GM18499 (cell line): ENCODE measurements around the gene FAM120B.

Source experiments
- ATAC-seq: cut with Tn5 transposase; IDR thresholded peaks from one replicate; pipeline ENCODE4 v1.9.1; 2021; ENCODE audit warnings: moderate number of reproducible peaks; ENCODE audit not compliant: insufficient read depth, unreplicated experiment

FAM120B gene

DNA sequence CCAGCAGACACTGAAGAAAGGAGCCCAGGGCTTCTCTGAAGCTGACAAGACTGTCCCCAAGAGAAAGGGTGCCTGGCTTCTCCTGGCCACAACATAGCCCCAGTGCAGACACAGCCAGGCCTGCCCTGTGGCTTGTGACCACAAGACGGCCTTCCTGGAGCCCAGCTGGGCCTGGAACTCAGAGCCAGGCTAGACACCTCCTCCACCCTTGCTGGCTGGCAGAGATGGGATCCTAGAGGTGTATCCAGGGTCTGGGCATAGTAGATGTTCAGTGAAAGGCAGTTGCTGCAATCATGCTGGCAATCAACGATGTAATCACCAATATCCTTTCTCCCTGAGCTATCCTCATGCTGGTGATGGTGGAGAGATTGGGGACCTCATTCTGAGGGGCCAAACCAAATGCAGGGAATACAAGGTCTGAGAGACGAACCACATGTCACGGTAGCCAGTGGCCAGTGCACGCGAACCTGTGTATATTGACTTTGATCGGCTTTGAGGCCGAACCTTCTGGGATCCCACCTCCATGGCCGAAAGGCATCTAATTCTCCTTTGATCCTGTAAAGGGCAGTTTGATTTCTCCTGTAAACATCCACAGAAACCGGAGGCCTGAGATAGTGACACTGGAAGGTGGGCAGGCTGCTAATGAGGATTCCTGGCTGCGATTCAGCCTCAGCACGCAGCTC lies 131.3 kb downstream of the FAM120B start:
- ATAC-seq, result no peak

DNA sequence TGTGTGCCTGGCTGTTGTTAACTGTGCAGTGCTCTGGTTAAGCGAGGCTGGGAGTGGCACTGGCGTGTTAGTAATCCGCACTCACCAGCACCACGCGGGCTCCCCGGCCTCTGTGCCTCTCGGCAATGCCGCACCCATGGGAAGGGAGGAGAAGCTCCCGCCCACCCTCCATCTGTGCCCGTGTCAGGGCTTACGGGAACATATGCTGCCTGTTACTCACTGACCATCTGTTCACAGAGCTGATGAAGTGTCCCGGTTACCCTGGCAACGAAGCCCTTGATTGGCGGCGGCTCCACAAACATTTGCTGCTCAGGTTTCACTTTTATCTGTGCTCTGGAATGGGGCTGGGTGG lies 131.8 kb downstream of the FAM120B start:
- ATAC-seq, result peak; percentile 55

DNA sequence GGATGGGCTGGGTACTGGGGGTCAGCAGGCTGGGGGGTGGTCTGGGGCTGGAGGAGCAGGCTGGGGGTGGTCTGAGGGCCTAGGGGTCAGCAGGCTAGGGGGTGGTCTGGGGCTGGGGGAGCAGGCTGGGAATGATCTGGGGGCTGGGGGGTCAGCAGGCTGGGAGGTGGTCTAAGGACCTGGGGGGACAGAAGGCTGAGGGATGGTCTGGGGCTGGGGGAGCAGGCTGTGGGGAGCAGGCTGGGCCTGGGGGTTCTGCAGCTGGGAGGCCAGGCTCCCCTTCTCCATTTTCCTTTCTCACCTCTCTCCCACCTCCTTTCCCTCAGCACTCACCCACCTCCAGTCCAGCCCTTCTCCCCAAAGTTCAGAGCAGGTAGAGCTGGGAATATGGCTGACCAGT lies 132.3 kb downstream of the FAM120B start:
- ATAC-seq, result no peak

DNA sequence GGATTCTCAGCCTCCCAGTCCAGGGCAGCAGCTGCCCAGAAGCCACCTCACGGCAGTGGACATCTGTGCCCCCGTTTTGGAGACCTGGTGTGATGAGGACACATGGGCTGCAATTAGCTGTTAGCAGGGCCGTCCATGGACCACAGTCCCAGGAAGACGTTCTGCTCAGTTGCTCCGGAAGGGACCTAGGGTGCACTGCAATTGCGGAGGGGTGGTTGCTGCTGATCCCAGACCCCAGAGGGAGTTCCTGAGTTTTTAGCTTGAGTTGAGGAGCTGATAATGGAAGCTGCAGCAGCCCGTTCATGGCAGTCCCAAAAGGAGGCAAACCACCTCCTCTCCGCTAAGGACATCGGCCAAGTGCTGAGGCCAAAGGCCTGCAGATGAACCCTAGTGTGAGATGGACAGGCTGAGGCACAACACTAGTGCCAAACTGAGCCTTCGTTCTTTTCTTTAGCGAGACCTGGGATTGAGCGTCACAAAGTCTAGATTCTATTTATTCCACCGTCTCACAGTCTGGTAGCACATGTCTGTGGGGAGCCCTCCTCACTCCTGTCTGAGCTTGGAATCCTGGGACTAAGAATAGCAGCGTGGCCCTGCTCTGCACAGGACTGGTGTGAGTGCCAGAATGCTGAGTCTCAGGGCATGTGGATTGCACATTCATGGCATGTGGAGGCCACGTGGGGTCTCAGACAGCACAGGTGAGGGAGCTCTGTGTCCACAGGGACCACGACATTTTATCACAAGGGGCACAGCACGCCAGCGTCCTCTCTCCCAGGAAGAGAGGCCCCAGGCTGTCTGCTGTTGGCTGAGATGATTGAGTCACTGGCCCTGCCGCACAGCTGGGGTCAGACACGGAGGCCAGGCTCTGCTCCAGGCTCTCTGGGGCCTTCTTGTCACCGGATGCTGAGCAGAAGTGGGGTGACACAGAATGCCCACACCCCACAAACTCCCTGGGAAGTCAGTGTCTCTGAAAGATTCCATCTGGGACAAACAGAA lies 133.1 kb downstream of the FAM120B start:
- no peak for ATAC-seq

DNA sequence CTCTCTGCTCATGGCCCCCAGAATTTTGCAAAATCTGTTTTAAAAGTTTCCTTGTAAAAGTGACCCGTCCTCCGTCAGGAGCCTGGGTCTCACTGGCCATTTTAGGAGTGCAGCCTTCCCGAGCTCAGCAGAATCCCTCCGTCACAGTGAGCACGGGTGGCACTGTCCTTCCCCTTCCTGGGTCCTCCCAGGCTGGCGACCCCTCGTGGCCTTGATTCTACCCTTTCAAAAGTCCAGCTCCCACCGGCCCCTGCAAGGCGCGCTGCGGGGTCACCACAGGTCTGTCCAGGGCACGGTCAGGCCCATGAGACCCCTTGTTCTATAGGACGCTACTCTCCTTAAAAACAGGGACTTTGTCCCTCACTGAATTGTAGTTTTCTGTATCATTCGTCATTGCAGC lies 133.9 kb downstream of the FAM120B start:
- no peak for ATAC-seq

DNA sequence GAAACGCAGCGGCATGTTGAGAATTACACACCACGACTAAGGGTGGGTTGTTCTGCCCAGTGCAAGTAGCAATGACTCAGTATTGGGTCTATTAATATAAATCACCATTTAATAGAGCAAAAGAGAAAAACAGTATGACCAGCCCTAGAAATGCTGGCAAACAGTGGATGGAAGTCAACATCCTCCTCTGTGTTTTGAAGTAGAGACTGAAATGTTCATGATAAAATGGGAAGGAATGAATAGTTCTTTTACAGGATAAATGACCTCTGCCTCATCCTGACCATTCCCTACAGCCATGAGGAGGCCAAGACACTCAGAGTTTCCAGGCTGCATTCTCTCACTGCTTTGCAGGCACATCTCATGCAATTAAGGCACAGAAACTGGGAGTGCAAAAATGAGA lies 134.8 kb downstream of the FAM120B start:
- no peak for ATAC-seq

DNA sequence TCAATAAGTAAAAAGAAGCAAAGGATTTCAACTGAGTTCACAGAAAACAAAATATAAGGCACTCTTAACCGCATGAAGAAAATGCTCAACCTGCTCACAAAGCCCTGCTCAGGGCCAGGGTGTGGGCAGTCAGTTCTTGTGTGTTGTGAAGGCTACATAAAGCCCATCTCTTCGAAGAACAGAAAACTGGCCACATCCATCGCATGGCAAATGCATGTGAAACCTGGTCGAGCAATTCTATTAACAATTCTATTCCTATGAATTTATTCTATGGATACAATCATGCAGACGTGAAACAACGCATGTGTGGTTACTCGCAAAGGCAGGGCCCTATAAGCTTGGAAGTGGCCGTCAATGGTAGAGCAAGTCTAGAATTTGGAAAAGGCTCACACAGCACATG lies 136.0 kb downstream of the FAM120B start:
- no peak for ATAC-seq

DNA sequence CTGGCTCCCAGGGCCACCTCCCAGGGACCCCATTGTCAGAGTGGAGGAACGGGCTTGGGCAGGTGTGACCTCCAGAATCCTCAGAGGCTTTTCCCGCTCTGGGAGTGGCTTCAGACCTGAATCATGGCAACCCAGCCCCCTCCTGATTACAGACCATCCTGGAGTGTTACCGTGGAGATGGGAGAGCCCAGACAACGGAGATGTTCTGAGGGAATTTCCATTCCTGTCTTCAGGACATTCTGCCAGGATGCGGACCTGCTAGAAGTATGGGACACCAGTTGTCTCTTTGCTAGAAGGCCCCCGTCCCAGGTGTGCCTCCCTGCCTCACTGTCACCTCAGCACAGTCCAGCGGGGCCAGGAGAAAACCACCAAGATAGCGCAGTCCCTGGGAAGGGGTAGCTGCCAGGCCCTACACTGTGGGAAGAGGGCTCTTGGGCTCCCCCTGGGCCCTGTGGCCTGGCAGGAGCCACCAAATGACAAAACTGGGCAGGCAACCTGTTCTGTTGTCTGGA lies 136.6 kb downstream of the FAM120B start:
- no peak for ATAC-seq

DNA sequence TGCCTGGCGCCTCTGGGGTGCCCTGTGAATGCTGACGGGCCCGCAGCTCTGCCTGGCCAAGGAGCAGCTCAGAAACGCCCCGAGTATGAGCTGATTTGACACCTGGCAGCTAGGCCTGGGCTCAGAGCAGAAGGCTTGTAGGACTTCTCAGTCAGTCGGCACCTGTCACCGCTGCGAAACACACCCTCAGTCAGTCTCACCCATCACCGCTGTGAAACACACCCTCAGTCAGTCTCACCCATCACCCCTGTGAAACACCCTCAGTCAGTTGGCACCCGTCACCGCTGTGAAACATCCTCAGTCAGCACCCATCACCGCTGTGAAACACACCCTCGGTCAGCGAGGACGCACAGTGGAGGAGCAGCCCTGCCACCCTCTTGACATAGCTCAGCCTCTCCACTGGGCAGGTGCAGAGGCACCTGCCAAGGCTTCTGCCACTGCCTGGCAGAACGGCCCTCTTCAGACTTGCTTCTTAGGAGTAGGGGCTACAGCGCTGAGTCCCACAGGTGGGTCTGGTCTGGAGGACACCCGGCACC lies 137.6 kb downstream of the FAM120B start:
- ATAC-seq, result no peak

DNA sequence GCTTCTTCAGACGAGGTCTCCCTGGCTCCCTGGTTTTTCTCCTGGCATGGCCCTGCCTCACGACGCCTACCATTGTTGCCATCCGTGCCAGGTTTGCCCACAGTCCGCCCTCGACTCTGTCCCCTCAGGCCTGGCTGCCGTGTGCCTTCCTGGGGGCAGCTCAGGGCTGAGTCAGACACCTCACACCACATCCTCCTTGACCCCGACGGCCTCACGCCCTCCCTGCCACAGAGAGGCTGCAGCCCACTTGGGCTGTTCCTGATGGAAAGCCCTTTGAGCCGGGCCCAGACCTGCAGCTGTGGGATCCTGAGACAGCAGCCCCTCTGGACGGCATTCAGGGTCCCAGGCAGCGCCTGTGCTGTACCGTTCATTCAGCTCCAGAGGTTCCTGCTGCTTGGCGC lies 138.3 kb downstream of the FAM120B start:
- ATAC-seq, result no peak

DNA sequence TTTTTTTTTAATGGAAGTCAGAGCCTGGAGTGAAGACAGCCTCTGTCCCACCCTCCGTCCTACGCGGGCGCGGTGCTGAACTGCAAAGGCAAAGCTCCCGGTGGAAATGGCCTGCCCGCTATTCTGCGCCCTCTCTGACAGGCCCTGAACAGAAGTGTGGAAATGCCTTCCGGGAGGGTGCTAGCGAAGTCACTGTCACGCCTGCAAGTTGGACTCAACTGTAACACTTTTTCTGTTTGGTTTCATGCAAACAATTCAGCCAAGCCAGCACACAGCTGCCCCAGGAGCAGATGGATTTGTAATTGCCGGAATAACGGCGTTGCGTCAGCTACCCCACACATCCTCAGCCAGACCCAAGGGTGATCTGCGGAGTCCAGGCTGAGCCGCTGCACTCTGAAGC lies 138.9 kb downstream of the FAM120B start:
- ATAC-seq, result no peak

DNA sequence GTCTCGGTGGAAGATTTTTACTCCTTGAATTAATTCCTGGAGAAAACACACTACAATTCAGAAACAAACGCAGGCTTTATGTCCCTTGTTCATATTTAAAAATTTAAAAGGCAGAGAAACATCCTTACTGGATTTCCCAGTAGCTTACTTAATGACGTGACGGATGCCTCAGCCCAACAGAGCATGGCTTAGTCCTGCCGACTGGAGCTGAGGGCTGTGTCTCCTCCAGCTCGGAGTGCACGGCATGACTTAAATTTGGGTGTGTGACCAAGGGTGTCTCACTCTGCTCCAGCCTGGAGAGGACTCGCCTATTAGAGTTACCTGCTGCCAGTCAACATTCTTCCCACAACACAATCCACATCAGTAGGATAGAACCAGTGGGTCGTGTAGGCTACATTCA lies 139.4 kb downstream of the FAM120B start:
- ATAC-seq, result no peak

DNA sequence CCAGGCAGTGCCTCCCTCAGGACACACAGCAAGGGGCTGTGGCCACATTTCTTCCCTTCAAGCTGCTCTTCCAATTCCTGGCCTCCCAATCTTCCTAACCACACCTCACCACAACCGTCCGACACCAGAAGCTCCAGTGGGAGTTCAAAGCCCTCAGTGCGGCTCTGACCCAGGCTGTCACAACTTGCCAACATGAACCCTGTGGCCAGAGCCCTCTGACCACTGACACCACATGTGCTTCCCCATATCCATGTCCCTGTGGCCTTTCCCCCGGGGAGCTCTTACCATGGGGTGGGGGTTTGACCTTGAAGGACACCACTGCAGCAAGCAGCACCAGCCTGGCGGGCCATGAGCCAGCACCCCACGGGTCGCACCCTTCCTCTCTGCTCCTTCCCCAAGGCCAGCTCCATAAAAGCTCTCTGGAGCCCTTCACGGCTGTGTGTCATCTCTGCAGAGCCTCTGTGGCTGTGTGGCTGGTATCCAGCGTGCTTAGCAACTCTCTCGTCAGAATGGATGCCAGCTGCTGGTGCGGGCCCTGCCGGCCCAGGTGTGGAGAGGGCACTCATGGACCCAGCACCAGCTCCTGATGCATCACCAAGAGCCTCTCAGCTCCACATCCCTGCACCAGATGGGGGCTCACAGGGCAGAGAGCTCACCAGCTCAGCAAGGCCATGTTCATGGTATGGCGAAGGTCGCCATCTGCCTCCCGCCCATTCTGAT lies 140.4 kb downstream of the FAM120B start:
- no peak for ATAC-seq

DNA sequence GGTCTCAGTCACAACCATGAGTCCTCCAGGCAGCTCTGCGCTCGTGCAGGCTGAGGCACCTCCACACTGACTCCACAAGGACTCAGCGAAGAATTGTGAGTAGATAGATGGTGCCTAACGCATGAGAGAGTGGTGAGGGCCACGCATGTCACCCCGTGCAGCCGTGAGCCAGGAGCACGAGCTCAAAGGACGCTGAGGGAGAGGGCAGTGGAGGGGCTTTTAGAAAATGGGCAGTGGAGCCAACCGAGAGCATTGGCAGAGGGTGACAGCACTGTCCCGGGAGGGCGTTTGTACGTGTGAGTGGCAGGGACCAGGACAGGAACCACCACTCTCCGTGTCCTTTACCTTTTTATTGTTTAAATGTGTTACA lies 141.0 kb downstream of the FAM120B start:
- ATAC-seq, result no peak

DNA sequence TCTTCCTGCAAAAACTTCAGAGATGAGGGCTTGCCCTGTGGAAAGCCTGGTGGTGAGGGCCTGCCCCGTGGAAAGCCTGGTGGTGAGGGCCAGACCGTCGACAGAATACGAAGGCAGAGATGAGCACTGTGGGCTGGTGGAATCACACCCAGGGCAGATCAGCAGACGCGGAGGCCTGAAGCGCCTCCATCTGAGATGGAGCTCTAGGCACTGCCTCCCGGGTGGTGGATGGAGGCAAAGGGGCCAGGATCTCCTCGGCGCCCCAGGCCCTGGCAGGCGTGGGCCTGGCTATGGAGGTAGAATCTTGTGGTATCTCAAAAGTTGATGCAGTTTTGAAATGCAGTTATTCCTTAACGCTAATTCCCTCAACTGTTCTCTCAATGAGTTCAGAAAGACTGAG lies 141.8 kb downstream of the FAM120B start:
- no peak for ATAC-seq

DNA sequence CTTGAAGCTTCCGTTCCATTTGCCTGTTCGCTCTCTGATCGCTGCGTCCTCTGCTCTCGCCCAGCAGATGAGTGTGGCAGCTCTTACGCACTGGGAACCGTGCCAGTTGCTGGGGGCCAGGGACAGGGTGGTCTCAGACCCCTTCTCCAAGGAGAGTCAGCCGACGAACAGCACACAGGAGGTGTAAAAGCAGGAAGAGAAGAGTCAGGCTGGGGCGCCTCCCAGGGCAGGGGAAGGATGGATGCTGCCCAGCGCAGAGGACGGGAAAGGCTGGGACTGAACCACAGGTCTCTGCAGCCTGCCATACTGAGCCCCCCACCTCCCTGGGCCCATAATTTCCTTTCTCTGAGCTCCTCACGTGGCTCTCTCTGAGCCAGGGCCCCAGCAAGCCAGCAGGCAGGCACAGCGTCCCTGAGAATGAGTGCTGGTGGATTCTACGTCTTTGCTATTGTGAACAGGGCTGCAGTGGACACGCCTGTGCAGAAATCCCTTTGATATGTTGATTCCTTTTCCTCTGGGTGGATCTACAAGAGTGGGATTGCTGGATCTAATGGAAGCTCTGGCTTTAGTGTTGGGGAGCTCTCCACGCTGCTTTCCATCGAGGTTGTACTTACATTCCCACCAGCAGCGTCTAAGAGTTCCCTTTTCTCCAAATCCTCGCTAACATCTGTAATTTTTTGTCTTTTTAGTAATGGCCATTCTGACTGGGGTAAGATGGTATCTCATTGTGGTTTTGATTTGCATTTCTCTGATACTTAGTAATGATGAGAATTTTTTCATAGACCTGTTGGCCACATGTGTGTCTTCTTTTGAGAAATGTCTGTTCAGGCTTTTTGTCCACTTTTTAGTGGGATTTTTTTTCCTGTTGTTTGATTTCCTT lies 142.4 kb downstream of the FAM120B start:
- ATAC-seq, result no peak

DNA sequence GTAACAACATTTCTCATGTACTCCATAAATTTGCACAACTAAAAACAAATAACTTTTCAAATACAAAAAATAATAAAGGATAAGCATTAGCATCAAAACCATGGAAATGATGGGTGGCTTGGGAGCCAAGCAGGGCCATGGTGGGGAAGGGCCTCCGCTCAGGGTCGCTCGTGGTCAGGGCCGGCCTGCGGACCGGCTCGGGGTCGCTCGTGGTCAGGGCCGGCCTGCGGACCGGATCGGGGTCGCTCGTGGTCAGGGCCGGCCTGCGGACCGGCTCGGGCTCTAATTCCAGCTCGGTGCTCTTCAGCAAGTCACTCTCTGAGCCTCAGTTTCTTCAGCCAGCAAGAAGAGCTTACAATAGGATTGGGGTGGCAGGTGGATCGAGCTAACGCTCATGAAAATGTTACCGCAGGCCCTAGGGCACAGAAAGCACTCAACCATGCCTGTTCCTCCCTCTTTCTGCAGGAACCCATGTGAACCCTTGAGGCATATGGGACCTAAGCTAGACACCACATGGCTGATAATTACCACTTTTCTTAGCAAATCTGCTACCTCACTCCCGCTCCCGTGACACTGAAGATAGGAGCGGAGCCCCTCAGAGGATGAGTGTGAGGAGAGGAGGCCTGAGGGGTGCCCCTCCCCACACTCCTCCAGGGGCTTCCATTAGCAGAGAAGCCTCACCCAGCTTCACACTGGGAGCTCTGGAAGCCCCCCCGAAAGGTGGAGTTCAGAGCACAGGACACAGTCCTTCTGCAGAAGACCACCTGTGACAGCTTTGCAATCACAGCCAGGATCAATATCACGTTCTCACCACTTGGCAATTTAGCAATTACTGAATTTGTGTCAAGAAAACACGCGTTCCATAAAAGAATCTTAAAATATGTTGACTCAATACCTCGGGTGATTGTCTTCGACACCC lies 143.5 kb downstream of the FAM120B start:
- ATAC-seq, result no peak

DNA sequence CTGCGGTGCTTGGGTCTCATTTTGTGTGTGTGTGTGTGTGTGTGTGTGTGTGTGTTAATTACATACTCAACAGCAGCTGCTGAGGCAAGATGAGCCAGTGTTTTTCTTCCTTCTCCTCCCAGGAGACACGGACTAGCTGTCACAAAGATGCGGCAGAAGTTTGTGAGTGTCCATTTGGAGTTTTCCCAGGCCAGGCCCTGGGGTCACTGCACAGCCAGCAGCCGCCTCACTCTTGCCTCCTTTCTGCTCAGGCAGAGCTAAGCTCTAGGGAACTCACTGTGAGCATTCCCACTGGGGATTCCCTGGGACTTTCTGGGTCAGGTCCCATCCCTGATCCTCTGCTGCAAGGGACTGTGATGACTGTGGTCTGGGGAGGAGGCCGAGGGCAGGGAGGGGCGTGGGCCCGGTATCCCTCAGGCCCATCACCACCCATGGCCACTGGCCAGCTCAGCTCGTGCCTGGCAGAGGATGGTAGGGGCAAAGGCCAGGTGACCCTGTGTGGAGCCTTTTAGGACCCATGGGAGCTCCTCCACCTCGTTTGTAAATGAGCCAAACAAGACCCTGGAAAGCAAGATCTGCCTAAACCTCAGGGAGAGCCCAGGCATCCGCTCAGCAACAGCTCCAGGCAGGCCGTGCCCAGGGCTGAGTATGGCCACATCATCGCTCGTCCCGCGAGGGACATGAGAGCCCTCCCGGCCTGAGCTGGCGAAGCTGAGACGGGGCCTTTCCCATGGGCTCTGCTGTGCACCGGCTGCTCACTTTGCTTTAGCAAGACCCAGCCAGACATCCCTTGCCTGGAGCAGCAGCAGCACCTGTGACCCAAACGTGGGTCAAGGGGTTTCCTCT lies 144.6 kb downstream of the FAM120B start:
- no peak for ATAC-seq
